ENCODE results near the gene DNTT.

The DNTT gene

GRCh38 chr10:96342402-96342801 lies 38.2 kb downstream of the DNTT start:
- no peak for DNase-seq (ENCODE audit: low spot score)

GRCh38 chr10:96344178-96344577 lies 39.9 kb downstream of the DNTT start:
- DNase-seq (ENCODE audit: low spot score), result no peak

GRCh38 chr10:96345222-96345621 lies 41.0 kb downstream of the DNTT start:
- no peak for DNase-seq (ENCODE audit: low spot score)

- DNase-seq (ENCODE audit: low spot score), result no peak
Observed at GRCh38 chr10:96346295-96346694, 42.1 kb downstream of the DNTT start.

- DNase-seq (ENCODE audit: low spot score), result no peak
Observed at GRCh38 chr10:96352027-96352426, 47.8 kb downstream of the DNTT start.

GRCh38 chr10:96352582-96352981 lies 48.3 kb downstream of the DNTT start:
- DNase-seq (ENCODE audit: low spot score), result no peak

GRCh38 chr10:96357038-96357620 lies 52.9 kb downstream of the DNTT start:
- DNase-seq (ENCODE audit: low spot score), result no peak

- DNase-seq (ENCODE audit: low spot score), result no peak
Observed at GRCh38 chr10:96358851-96359540, 54.8 kb downstream of the DNTT start, which contains the start of gene OPALIN. TSS of gene OPALIN (minus strand) at chr10:96359002. CDS start at chr10:96358896, 106 bp downstream.

GRCh38 chr10:96359616-96360015 lies 55.4 kb downstream of the DNTT start:
- no peak for DNase-seq (ENCODE audit: low spot score)

- DNase-seq (ENCODE audit: low spot score), result no peak
Observed at GRCh38 chr10:96360331-96360730, 56.1 kb downstream of the DNTT start.

GRCh38 chr10:96360766-96361165 lies 56.5 kb downstream of the DNTT start:
- DNase-seq (ENCODE audit: low spot score), result no peak

- no peak for DNase-seq (ENCODE audit: low spot score)
Observed at GRCh38 chr10:96365571-96365970, 61.3 kb downstream of the DNTT start.

- DNase-seq (ENCODE audit: low spot score), result no peak
Observed at GRCh38 chr10:96366508-96366907, 62.3 kb downstream of the DNTT start.

GRCh38 chr10:96367470-96367869 lies 63.2 kb downstream of the DNTT start:
- no peak for DNase-seq (ENCODE audit: low spot score)

- DNase-seq (ENCODE audit: low spot score), result no peak
Observed at GRCh38 chr10:96368971-96369370, 64.7 kb downstream of the DNTT start.

GRCh38 chr10:96369890-96370583 lies 65.8 kb downstream of the DNTT start:
- no peak for DNase-seq (ENCODE audit: low spot score)

GRCh38 chr10:96370584-96371157 lies 66.4 kb downstream of the DNTT start:
- peak; percentile 57 for DNase-seq (ENCODE audit: low spot score)

GRCh38 chr10:96371356-96371755 lies 67.1 kb downstream of the DNTT start:
- DNase-seq (ENCODE audit: low spot score), result no peak

- DNase-seq (ENCODE audit: low spot score), result no peak
Observed at GRCh38 chr10:96374004-96374403, 69.8 kb downstream of the DNTT start.

GRCh38 chr10:96374639-96374984 lies 70.4 kb downstream of the DNTT start:
- no peak for DNase-seq (ENCODE audit: low spot score)

- DNase-seq (ENCODE audit: low spot score), result peak; percentile 70
Observed at GRCh38 chr10:96374985-96375830, 71.0 kb downstream of the DNTT start.

- no peak for DNase-seq (ENCODE audit: low spot score)
Observed at GRCh38 chr10:96376483-96376882, 72.2 kb downstream of the DNTT start.

Measured in CD4-positive, alpha-beta T cell treated with Interleukin-2 at 100 ng/mL for 4 hours (primary cell).